GM12801 (cell line): ENCODE results near the gene PIGT.

ENCODE experiments used
- CTCF ChIP-seq: IDR thresholded peaks from one replicate; pipeline ENCODE4 v1.5.1; 2011; ENCODE audit warnings: control low read depth; ENCODE audit not compliant: insufficient read length; ENCODE audit errors: extremely low read depth

The PIGT gene

DNA sequence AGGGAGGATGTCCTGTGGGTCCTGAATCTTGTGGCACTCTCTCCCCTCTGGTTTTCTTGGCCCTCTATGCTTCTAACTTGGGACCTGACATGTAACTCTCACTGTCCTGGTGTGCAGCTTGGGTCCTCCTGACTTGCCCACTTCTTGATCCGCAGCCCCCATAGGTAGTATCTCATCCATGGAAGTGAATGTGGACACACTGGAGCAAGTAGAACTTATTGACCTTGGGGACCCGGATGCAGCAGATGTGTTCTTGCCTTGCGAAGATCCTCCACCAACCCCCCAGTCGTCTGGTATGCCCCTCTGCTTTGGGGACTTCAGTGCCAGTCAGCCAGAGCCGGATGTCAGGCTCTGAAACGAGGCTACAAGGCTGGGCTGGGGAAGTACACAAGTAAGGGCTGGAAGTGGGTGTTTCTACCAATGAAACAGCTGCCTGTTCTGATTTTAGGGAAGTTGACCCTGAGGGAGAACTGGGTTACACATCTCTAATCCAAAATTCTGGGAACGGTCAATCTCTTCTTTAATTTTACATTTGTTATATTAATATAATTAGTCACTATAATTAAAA lies 7.2 kb upstream of the PIGT start:
- TF ChIP-seq CTCF, result no peak

- no peak for TF ChIP-seq CTCF
Measured at GRCh38 chr20:45409521-45410272, 6.2 kb upstream of the PIGT start.

DNA sequence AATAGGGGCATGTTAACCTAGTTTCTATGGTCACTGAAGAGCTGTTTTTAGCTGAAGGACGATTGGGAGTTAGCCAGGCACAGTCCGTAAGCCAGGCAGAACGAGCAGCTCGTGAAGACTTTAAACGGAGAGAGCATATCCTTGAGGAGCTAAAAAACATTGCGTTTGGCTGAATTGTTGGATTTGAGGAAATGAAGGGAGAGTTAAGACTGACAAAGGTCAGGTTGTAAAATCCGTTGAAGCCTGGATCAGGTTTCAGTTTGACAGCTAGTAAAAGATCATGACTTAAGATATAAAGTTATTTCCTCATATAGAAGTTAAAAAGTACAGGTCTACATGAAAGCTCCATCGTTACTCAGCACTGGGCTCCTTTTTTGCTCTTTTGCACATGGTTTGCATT lies 5.1 kb upstream of the PIGT start:
- no peak for TF ChIP-seq CTCF

DNA sequence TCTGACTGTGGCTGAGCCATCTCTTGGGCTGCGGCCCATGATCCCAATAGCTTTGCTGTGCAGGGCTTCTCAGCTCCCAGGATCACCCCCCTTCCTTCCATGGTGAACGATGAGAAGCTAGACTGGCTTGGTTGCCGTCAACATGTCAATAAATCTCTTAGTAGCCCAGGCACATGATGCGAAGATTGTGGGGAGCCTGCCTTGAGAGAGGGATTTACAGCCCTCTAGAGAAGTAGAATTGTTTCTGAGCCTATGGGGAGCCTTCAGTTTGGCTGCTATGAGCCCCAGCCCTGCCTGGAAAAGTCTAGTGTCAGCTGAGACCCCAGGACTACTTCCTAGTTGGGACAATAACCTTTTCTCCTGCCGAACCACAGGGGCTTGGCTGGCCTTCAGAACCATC lies 3.3 kb upstream of the PIGT start:
- no peak for TF ChIP-seq CTCF

GRCh38 chr20:45413479-45413878 lies 2.5 kb upstream of the PIGT start:
- TF ChIP-seq CTCF, result no peak

- TF ChIP-seq CTCF, result no peak
Measured at GRCh38 chr20:45416917-45417316, 976 bp downstream of the PIGT start.

DNA sequence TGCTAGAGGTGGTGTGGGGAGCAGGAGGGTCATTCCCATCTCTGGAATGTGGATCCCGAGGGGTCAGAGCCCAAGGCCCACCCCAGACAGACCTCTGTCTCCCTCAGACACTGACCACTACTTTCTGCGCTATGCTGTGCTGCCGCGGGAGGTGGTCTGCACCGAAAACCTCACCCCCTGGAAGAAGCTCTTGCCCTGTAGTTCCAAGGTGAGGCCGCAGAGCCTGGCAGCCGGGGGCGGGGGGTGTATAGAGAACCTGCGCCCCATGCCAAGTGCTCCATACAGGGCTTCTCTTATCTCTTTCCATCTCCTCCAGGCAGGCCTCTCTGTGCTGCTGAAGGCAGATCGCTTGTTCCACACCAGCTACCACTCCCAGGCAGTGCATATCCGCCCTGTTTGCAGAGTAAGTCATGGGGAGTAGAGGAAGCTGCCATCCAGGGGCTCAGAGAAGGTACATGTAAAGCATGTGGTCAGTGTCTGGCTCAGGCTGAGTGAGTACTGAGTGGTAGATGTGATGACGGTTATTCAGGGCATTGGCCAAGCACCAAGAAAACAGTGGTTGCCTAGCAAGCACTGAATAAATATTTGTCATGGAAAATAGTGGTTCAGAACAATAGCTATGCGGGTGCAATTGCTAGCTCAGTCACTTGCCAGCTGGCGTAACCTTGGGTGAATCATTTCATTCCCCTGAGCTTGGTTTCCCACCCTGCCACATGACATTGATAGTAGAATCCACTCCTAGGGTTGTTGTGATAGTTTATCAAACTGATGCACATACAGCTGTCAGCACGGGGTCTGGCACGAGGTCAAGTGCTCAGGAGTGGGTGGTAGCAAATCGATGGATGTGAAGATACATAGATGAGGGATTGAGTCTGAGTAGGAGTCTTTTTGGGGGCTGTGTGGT lies 3.5 kb downstream of the PIGT start:
- no peak for TF ChIP-seq CTCF
